ENCODE data around the gene MEF2A. TPM values are rescaled to one million over a fixed set of nuclear protein-coding genes. Genes with fewer than 3 reads are reported as not detected.

The MEF2A gene
- total and polyA plus RNA-seq, 9 of the 15 experiments (the other 6 are each of a cell fraction or from before 2014, with no cell fraction given) = 1.6 to 18.7 (median 8.7) TPM

DNA sequence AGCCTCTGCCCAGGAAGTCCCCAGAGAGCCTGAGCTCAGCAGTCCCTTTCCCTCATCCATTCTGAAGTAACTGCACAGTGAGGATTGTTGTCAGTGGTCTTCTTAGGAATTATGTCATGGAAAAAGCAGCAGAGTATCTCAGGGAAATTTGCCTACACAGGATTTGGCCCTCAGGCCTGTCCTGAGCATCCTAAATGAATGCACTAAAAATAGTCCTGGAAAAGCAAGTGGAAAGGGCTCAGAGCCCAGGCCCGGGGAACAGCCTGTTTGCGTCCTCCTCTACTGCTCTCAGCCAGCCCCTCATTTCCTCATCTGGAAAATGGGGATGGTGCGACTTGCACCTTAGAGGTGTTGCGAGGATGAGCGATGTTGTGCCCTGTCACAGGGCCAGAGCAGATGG lies 145.8 kb downstream of the MEF2A start:
- 58% methylated on average over 5 of the region's 5 CpGs for WGBS (ENCODE audit: insufficient coverage, low coverage, missing lambda C conversion rate)
- Histone ChIP-seq H3K9me1 (ENCODE audit: control insufficient read depth, insufficient read depth, low read length) (no peaks in the 10 kb centered on the region), H3K27me3 (ENCODE audit: control insufficient read depth in 2 of 2, insufficient read depth in 2 of 2, low read length in 2 of 2) (no peaks in the 10 kb centered on the region), H2AFZ (ENCODE audit: low read depth, low read length) (no peak overlapping the region), H3K4me2 (ENCODE audit: insufficient read depth, low read length) (no peak overlapping the region), H3K4me3 (no peak overlapping the region), H3K4me1 (replicated peaks in 1 of 2; ENCODE audit: control insufficient read depth in 2 of 2, insufficient read depth in 2 of 2, low read length in 2 of 2) (peaks cover 0 to 2% of the 10 kb centered on the region in 2 experiments; a peak in 2 of 5 replicates), H3K36me3 (ENCODE audit: control insufficient read depth, insufficient read depth, low read length) (0 out of 3 replicates have a peak, but pooled peaks cover 3% of the 10 kb centered on the region), H3K79me2 (ENCODE audit: control insufficient read depth, insufficient read depth, low read length) (no peaks in the 10 kb centered on the region), H4K20me1 (replicated peaks; ENCODE audit: control insufficient read depth, insufficient read depth, low read length) (no peaks in the 10 kb centered on the region), H3K9ac (ENCODE audit: insufficient read depth in 1 of 2, low read depth in 2 of 2, low read length in 2 of 2) (no peak overlapping the region), H3K9me3 (replicated peaks; ENCODE audit: control insufficient read depth, insufficient read depth, low read depth, low read length) (no peaks in the 10 kb centered on the region), H3K27ac (ENCODE audit: extremely low read depth, low read depth, low read length) (no peak overlapping the region)
- BruUV-seq (replicated peaks) = no TSS peak
- in situ Hi-C loops (cut with MboI) (no loop called here), intact Hi-C loops (cut with micrococcal nuclease) (no loop called here)
- FAIRE-seq (no peak), DNase-seq (ENCODE audit: extremely low read depth in 1 of 4, low spot score in 3 of 4) (no peak), ATAC-seq (no peak)
- CTCF ChIA-PET (ENCODE audit: low intra/inter-chr PET ratio) = no interaction called here
- TF ChIP-seq HNRNPLL (IDR thresholded peaks at IDR 0.05; ENCODE audit: low read depth, low read length, poor library complexity, severe bottlenecking) (no peak), ZNF695 (CRISPR knock-in tag; IDR thresholded peaks at IDR 0.05) (no peak), PPARD (CRISPR knock-in tag; IDR thresholded peaks at IDR 0.05) (no peak), KHSRP (IDR thresholded peaks at IDR 0.05) (no peak), SIN3A (IDR thresholded peaks at IDR 0.05; ENCODE audit: borderline replicate concordance in 2 of 2, control insufficient read depth in 1 of 2, low read depth in 2 of 2, low read length in 2 of 2) (no peak), ZNF431 (CRISPR knock-in tag; IDR thresholded peaks at IDR 0.05) (no peak), HDAC3 (IDR thresholded peaks at IDR 0.05; ENCODE audit: borderline replicate concordance, partially characterized antibody) (no peak)
- TF ChIP-seq, protein P1, sequence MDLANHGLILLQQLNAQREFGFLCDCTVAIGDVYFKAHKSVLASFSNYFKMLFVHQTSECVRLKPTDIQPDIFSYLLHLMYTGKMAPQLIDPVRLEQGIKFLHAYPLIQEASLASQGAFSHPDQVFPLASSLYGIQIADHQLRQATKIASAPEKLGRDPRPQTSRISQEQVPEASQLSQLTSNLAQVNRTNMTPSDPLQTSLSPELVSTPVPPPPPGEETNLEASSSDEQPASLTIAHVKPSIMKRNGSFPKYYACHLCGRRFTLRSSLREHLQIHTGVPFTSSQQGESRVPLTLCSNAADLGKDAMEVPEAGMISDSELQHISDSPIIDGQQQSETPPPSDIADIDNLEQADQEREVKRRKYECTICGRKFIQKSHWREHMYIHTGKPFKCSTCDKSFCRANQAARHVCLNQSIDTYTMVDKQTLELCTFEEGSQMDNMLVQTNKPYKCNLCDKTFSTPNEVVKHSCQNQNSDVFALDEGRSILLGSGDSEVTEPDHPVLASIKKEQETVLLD (IDR thresholded peaks at IDR 0.05) = no peak
- POLR2A ChIA-PET = no interaction called here

All from K562 (cell line).